Endothelial cell of umbilical vein (primary cell): Measurements from ENCODE around the gene LCN12. TPM values are rescaled to one million over a fixed set of nuclear protein-coding genes. Genes with fewer than 3 reads are reported as not detected.

Source experiments
- BruUV-seq: library from RNA; stranded (reverse); fragments of 400-500 nt; replicated peaks from 2 replicates; lab custom pipeline; 2021; lab: Mats Ljungman, UMichigan
- CTCF ChIA-PET: fragments of 300-600, 350-600 bp; sonication (Branson Sonifier 250); formaldehyde crosslinking; loops from one replicate; lab custom pipeline; 2021; ENCODE audit warnings: antibody characterized with exemption, inconsistent platforms; lab: Charles Lee
- POLR2A ChIA-PET: fragments of 300-600, 350-600 bp; sonication (Branson Sonifier 250); formaldehyde crosslinking; loops from one replicate; lab custom pipeline; 2021; ENCODE audit warnings: antibody characterized with exemption, inconsistent platforms; lab: Charles Lee
- DNase-seq: peaks from one replicate; pipeline ENCODE4 v3.0.0-alpha.2; 2011; ENCODE audit warnings: low read depth, low spot score
- FAIRE-seq: peaks from 2 replicates; lab custom pipeline; 2011; peaks lifted over from hg19 to GRCh38; lab: Jason Lieb, UNC
- H2AFZ ChIP-seq: 2 replicates; pipeline ENCODE4 v1.6.0; 2012; ENCODE audit warnings: low read depth, low read length, control low read depth, inconsistent platforms
- H3K27ac ChIP-seq: 2 replicates; pipeline ENCODE4 v1.5.1; 2011; ENCODE audit warnings: low read depth, mild to moderate bottlenecking, control low read depth, low read length, moderate library complexity; ENCODE audit not compliant: insufficient read depth
- H3K27me3 ChIP-seq, 2 experiments: 2 replicates each; pipeline versions ENCODE4 v1.6.0 to v1.6.1; 2011; ENCODE audit warnings: low read length in 2 of 2, mixed read lengths in 1 of 2; ENCODE audit not compliant: control insufficient read depth in 2 of 2, insufficient read depth in 2 of 2
- H3K36me3 ChIP-seq, 2 experiments: 2 replicates in 1 of 2; 3 replicates in 1 of 2; pipeline ENCODE4 v1.5.1; 2011; ENCODE audit warnings: low read length in 2 of 2, mild to moderate bottlenecking in 1 of 2, moderate library complexity in 1 of 2; ENCODE audit not compliant: control insufficient read depth in 2 of 2, insufficient read depth in 2 of 2; ENCODE audit errors: extremely low read depth in 1 of 2
- H3K4me1 ChIP-seq: 3 replicates; pipeline ENCODE4 v1.5.1; 2011; ENCODE audit warnings: mild to moderate bottlenecking, low read length; ENCODE audit not compliant: control insufficient read depth, insufficient read depth; ENCODE audit errors: extremely low read depth
- H3K4me2 ChIP-seq: 2 replicates; pipeline ENCODE4 v1.6.1; 2011; ENCODE audit warnings: low read length, control low read depth, mixed read lengths; ENCODE audit not compliant: insufficient read depth
- H3K4me3 ChIP-seq, 3 experiments: fragments of 200-600 bp in 1 of 3; sonication (generic), shearing (Covaris generic) in 1 of 3; replicated peaks in 1 of 3; 2 replicates each; pipeline ENCODE4 v1.5.1; 2011 to 2016; ENCODE audit warnings: control low read depth in 3 of 3, low read length in 3 of 3, mild to moderate bottlenecking in 2 of 3, inconsistent platforms in 1 of 3, low read depth in 1 of 3, moderate library complexity in 1 of 3; ENCODE audit not compliant: insufficient read depth in 1 of 3
- H3K79me2 ChIP-seq: 2 replicates; pipeline ENCODE4 v1.6.0; 2012; ENCODE audit warnings: low read length, inconsistent platforms; ENCODE audit not compliant: control insufficient read depth, insufficient read depth
- H3K9ac ChIP-seq: replicated peaks from 2 replicates; pipeline ENCODE3; 2011; ENCODE audit warnings: low read length, control low read depth; ENCODE audit not compliant: insufficient read depth; ENCODE audit errors: extremely low read depth
- H3K9me1 ChIP-seq: replicated peaks from 3 replicates; pipeline ENCODE4 v1.6.0; 2011; ENCODE audit warnings: mild to moderate bottlenecking, low read length; ENCODE audit not compliant: control insufficient read depth, insufficient read depth; ENCODE audit errors: extremely low read depth
- H3K9me3 ChIP-seq: replicated peaks from 2 replicates; pipeline ENCODE4 v1.5.1; 2012; ENCODE audit warnings: low read length, inconsistent platforms; ENCODE audit not compliant: control insufficient read depth, insufficient read depth
- H4K20me1 ChIP-seq: replicated peaks from 2 replicates; pipeline ENCODE3; 2011; ENCODE audit warnings: mild to moderate bottlenecking, low read length; ENCODE audit not compliant: control insufficient read depth, insufficient read depth; ENCODE audit errors: extremely low read depth
- CTCF ChIP-seq, 2 donors: IDR thresholded peaks; 1 replicate in 1 of 2; 2 replicates in 1 of 2; pipeline ENCODE4 v1.5.1; 2011; ENCODE audit warnings: low read length in 2 of 2, mild to moderate bottlenecking in 2 of 2, moderate library complexity in 2 of 2, control low read depth in 1 of 2, inconsistent platforms in 1 of 2, low read depth in 1 of 2; ENCODE audit not compliant: insufficient read depth in 1 of 2; ENCODE audit errors: extremely low read depth in 1 of 2
- EZH2 ChIP-seq: IDR thresholded peaks from 2 replicates; pipeline ENCODE4 v1.6.1; 2012; ENCODE audit warnings: borderline replicate concordance, low read depth, mild to moderate bottlenecking, moderate library complexity, low read length, inconsistent platforms; ENCODE audit not compliant: severe bottlenecking
- FOS ChIP-seq: IDR thresholded peaks from 2 replicates; pipeline ENCODE4 v1.6.1; 2011; ENCODE audit warnings: mild to moderate bottlenecking, low read length, moderate library complexity, borderline replicate concordance; ENCODE audit not compliant: insufficient read depth
- GATA2 ChIP-seq: IDR thresholded peaks from 2 replicates; pipeline ENCODE4 v1.7.0; 2011; ENCODE audit warnings: low read depth, mild to moderate bottlenecking, moderate library complexity, mixed read lengths, low read length; ENCODE audit not compliant: insufficient read length, insufficient read depth
- JUN ChIP-seq: IDR thresholded peaks from 2 replicates; pipeline ENCODE4 v1.6.1; 2011; ENCODE audit warnings: borderline replicate concordance, low read depth; ENCODE audit not compliant: insufficient read length, insufficient read depth
- MAX ChIP-seq: IDR thresholded peaks from 2 replicates; pipeline ENCODE4 v1.6.1; 2011; ENCODE audit not compliant: insufficient read depth, insufficient read length
- MYC ChIP-seq: IDR thresholded peaks from one replicate; pipeline ENCODE4 v1.6.1; 2011; ENCODE audit warnings: mild to moderate bottlenecking, low read depth, low read length
- POLR2A ChIP-seq: IDR thresholded peaks from 2 replicates; pipeline ENCODE4 v1.6.1; 2012; ENCODE audit warnings: low read depth, mild to moderate bottlenecking, control low read depth, low read length
- POLR2AphosphoS5 ChIP-seq: IDR thresholded peaks from 2 replicates; pipeline ENCODE4 v1.6.1; 2012; ENCODE audit warnings: low read depth, mild to moderate bottlenecking, control low read depth, low read length, moderate library complexity; ENCODE audit not compliant: insufficient read depth
- dilution Hi-C: fragments of 300-500 bp; cut with MboI; formaldehyde crosslinking; loops from one replicate; pipeline ENCODE4 v1.15.0; 2019; ENCODE audit warnings: low sequenced_read_pairs; ENCODE audit not compliant: extremely low pct_ligation_motif_present
- intact Hi-C: fragments of 100-400 bp; cut with micrococcal nuclease; formaldehyde crosslinking; loops from one replicate; pipeline ENCODE4 v1.10.0; 2022
- polyA plus RNA-seq, 4 experiments: library from polyadenylated mRNA; depleted of rRNA in 3 of 4; stranded (reverse) in 3 of 4; unstranded in 1 of 4; fragments of >200 nt; gene quantifications; 2 replicates each; pipeline versions ENCODE4 v1.2.1 to v1.2.3, GENCODE V29; 2011 to 2012; ENCODE audit warnings: missing spikeins in 1 of 4
- total RNA-seq: library from RNA; stranded (reverse); gene quantifications from 2 replicates; pipeline ENCODE4 v1.2.3, GENCODE V29; 2021

The LCN12 gene
- total and polyA plus RNA-seq, 2 donors (not counting 3 experiments of a cell fraction or from before 2014, with no cell fraction given), result 0.35 to 0.52 TPM

- dilution Hi-C loops (no loop called here), intact Hi-C loops (loop anchor here (1.0 to 5.0 kb wide), 2 partner anchors 14 to 45 kb away; partner anchors contain the start of gene C8G)
- TSS peak; percentile 70 for BruUV-seq
Observed at GRCh38 chr9:136991993-136992818, 40.1 kb downstream of the LCN12 start, which contains the start of gene PAXX. TSS of gene PAXX (plus strand) at chr9:136992422. CDS start at chr9:136992444, 22 bp downstream.

GRCh38 chr9:136992819-136993369, 40.8 kb downstream of the LCN12 start:
- BruUV-seq, result no TSS peak
- TF ChIP-seq POLR2AphosphoS5, result no peak
- no peak for TF ChIP-seq MYC
- TF ChIP-seq GATA2, result no peak
- no peak for TF ChIP-seq EZH2
- TF ChIP-seq FOS, result no peak
- TF ChIP-seq POLR2A, result no peak
- TF ChIP-seq JUN, result no peak
- TF ChIP-seq CTCF (IDR thresholded peaks at IDR 0.05; ENCODE audit: extremely low read depth in 1 of 2, insufficient read depth in 1 of 2, low read depth in 1 of 2, low read length in 2 of 2), result no peak
- no peak for TF ChIP-seq MAX
- POLR2A ChIA-PET, result no interaction called here
- Histone ChIP-seq H3K9ac (peak overlapping the region; percentile 30), H3K9me3 (no peaks in the 10 kb centered on the region), H3K9me1 (no peaks in the 10 kb centered on the region), H3K79me2 (peaks cover 9% of the 10 kb centered on the region), H2AFZ (peak overlapping the region; percentile 52), H3K4me2 (peak overlapping the region; percentile 86), H3K27me3 (no peaks in the 10 kb centered on the region), H3K36me3 (no peaks in the 10 kb centered on the region), H3K4me3 (peak overlapping the region; percentile 47 to 56 (median 54)), H3K27ac (peak overlapping the region; percentile 22), H4K20me1 (no peaks in the 10 kb centered on the region), H3K4me1 (peaks cover 24% of the 10 kb centered on the region)
- DNase-seq (no peak), FAIRE-seq (no peak)
- CTCF ChIA-PET, result interaction anchor here (0.9 to 1.8 kb wide), 9 partner anchors 10 to 150 kb away, joined by 3 to 6 read pairs (median 4); partner anchors contain the start of genes AJM1, FBXW5, FUT7 and LCNL1
- intact Hi-C loops (loop anchor here (1.0 to 5.0 kb wide), 2 partner anchors 15 to 46 kb away; partner anchors contain the start of gene C8G), dilution Hi-C loops (no loop called here)

More at GRCh38 chr9:136991993-136992818, 40.1 kb downstream of the LCN12 start, which contains the start of gene PAXX:
- Histone ChIP-seq H4K20me1 (no peaks in the 10 kb centered on the region), H3K36me3 (no peaks in the 10 kb centered on the region), H3K27ac (peak within 1 kb of the TSS; percentile 25), H2AFZ (peak within 1 kb of the TSS; percentile 52), H3K79me2 (peaks cover 9% of the 10 kb centered on the region), H3K9me1 (no peaks in the 10 kb centered on the region), H3K9ac (peak within 1 kb of the TSS; percentile 30), H3K9me3 (no peaks in the 10 kb centered on the region), H3K27me3 (no peaks in the 10 kb centered on the region), H3K4me2 (peak within 1 kb of the TSS; percentile 86), H3K4me1 (peaks cover 18% of the 10 kb centered on the region), H3K4me3 (peak within 1 kb of the TSS; percentile 47 to 56 (median 54))
- TF ChIP-seq EZH2 (no peak), MAX (no peak), POLR2AphosphoS5 (peak; percentile 68)
- ChIA-PET CTCF (interaction anchor here (0.9 to 1.8 kb wide), 10 partner anchors 10 to 150 kb away, joined by 3 to 6 read pairs (median 4); partner anchors contain the start of genes AJM1, FBXW5, FUT7 and LCNL1), POLR2A (interaction anchor here (0.6 to 1.0 kb wide), 4 partner anchors 14 to 624 kb away, joined by 3 to 8 read pairs (median 3); no protein-coding TSS in a partner anchor)
- FAIRE-seq (peak; percentile 73), DNase-seq (peak; percentile 80)
